ENCODE data around the gene ITIH2. TPM values are rescaled to one million over a fixed set of nuclear protein-coding genes. Genes with fewer than 3 reads are reported as not detected.
A peak's percentile ranks its signal among the peaks of the same experiment; 100 is the strongest.
"Not testable (repeated sequence)": the region's sequence is repeated elsewhere in the genome, so short reads cannot be mapped to it uniquely, and the experiment has no call there.

Gene ITIH2
- total RNA-seq, 1 experiment from 2014 or later: not detected

- not testable (repeated sequence) for DNase-seq (ENCODE audit: low spot score)
Measured at GRCh38 chr10:7748637-7749036, 45.5 kb downstream of the ITIH2 start.

- DNase-seq (ENCODE audit: low spot score): no peak
Measured at GRCh38 chr10:7750222-7750621, 47.1 kb downstream of the ITIH2 start.

GRCh38 chr10:7752251-7752650, 49.1 kb downstream of the ITIH2 start:
- no peak for DNase-seq (ENCODE audit: low spot score)

- DNase-seq (ENCODE audit: low spot score): no peak
Measured at GRCh38 chr10:7755103-7755502, 52.0 kb downstream of the ITIH2 start.

GRCh38 chr10:7756360-7756992, 53.4 kb downstream of the ITIH2 start:
- DNase-seq (ENCODE audit: low spot score): peak; percentile 21

- DNase-seq (ENCODE audit: low spot score): no peak
Measured at GRCh38 chr10:7763929-7764328, 60.8 kb downstream of the ITIH2 start.

- DNase-seq (ENCODE audit: low spot score): no peak
Measured at GRCh38 chr10:7766241-7766640, 63.1 kb downstream of the ITIH2 start.

- DNase-seq (ENCODE audit: low spot score): no peak
Measured at GRCh38 chr10:7767209-7767608, 64.1 kb downstream of the ITIH2 start.

- no peak for DNase-seq (ENCODE audit: low spot score)
Measured at GRCh38 chr10:7768417-7768816, 65.3 kb downstream of the ITIH2 start.

- no peak for DNase-seq (ENCODE audit: low spot score)
Measured at GRCh38 chr10:7773845-7774801, 71.0 kb downstream of the ITIH2 start.

- no peak for DNase-seq (ENCODE audit: low spot score)
Measured at GRCh38 chr10:7776777-7777176, 73.7 kb downstream of the ITIH2 start.

- not testable (repeated sequence) for DNase-seq (ENCODE audit: low spot score)
Measured at GRCh38 chr10:7782194-7782593, 79.1 kb downstream of the ITIH2 start.

GRCh38 chr10:7786430-7786829, 83.3 kb downstream of the ITIH2 start:
- DNase-seq (ENCODE audit: low spot score): no peak

GRCh38 chr10:7787150-7787856, 84.2 kb downstream of the ITIH2 start:
- DNase-seq (ENCODE audit: low spot score): no peak

- peak; percentile 97 for DNase-seq (ENCODE audit: low spot score)
Measured at GRCh38 chr10:7787857-7788638, 84.9 kb downstream of the ITIH2 start, which contains the start of the genes ATP5F1C and KIN. Gene ATP5F1C, plus strand, starts transcription at chr10:7788177. Its CDS starts 31 bp downstream, at chr10:7788208. Gene KIN, minus strand, starts transcription at chr10:7787993. Its CDS starts 60 bp downstream, at chr10:7787933.

GRCh38 chr10:7788639-7789286, 85.6 kb downstream of the ITIH2 start:
- DNase-seq (ENCODE audit: low spot score): peak; percentile 23

- DNase-seq (ENCODE audit: low spot score): peak; percentile 42
Measured at GRCh38 chr10:7789390-7789789, 86.3 kb downstream of the ITIH2 start.

- no peak for DNase-seq (ENCODE audit: low spot score)
Measured at GRCh38 chr10:7792541-7792940, 89.4 kb downstream of the ITIH2 start.

- DNase-seq (ENCODE audit: low spot score): no peak
Measured at GRCh38 chr10:7794251-7795026, 91.3 kb downstream of the ITIH2 start.

GRCh38 chr10:7795605-7796004, 92.5 kb downstream of the ITIH2 start:
- DNase-seq (ENCODE audit: low spot score): peak; percentile 69
